Stimulated activated CD4-positive, alpha-beta T cell treated with anti-CD3 and anti-CD28 coated beads, Interleukin-12 subunit alpha, Interleukin-12 subunit beta, amount 100 ng/mL, for 48 hours (primary cell): ENCODE data around the gene VPS36.
"Not testable (repeated sequence)": the region's sequence is repeated elsewhere in the genome, so short reads cannot be mapped to it uniquely, and the experiment has no call there.

Experiments
- DNase-seq, 3 donors: peaks; one replicate each; pipeline ENCODE4 v3.0.0-alpha.2; 2020; ENCODE audit warnings: low read depth in 2 of 3, low spot score in 1 of 3

VPS36 gene

GRCh38 chr13:52446265-52446664 lies 4.2 kb downstream of the VPS36 start:
- no peak for DNase-seq

GRCh38 chr13:52432456-52432855 lies 18.0 kb downstream of the VPS36 start:
- DNase-seq = no peak

- no peak for DNase-seq
These were observed 22.1 kb downstream of the VPS36 start for GRCh38 chr13:52428295-52428694.

GRCh38 chr13:52421216-52421615 lies 29.2 kb downstream of the VPS36 start:
- no peak for DNase-seq

GRCh38 chr13:52419080-52419479 lies 31.4 kb downstream of the VPS36 start:
- DNase-seq = no peak

- no peak for DNase-seq
These were observed 35.5 kb downstream of the VPS36 start for GRCh38 chr13:52414963-52415362.

- DNase-seq = no peak
These were observed 36.4 kb downstream of the VPS36 start for GRCh38 chr13:52414051-52414450.

- DNase-seq = no peak
These were observed 38.3 kb downstream of the VPS36 start for GRCh38 chr13:52412128-52412527.

GRCh38 chr13:52411629-52412028 lies 38.8 kb downstream of the VPS36 start:
- no peak for DNase-seq

- not testable (repeated sequence) for DNase-seq
These were observed 42.3 kb downstream of the VPS36 start for GRCh38 chr13:52408071-52408658.

GRCh38 chr13:52407436-52407835 lies 43.0 kb downstream of the VPS36 start:
- DNase-seq = not testable (repeated sequence)

GRCh38 chr13:52406629-52407028 lies 43.8 kb downstream of the VPS36 start:
- DNase-seq = no peak

- peak in 1 of 3 donors; percentile 9 for DNase-seq
These were observed 44.5 kb downstream of the VPS36 start, which contains the start of gene THSD1 for GRCh38 chr13:52405767-52406494. Gene THSD1, minus strand, starts transcription at chr13:52406172. Its CDS starts 3,572 bp downstream, at chr13:52402600.

- DNase-seq = no peak
These were observed 45.1 kb downstream of the VPS36 start for GRCh38 chr13:52405369-52405766.

- DNase-seq = no peak
These were observed 50.7 kb downstream of the VPS36 start for GRCh38 chr13:52399708-52400107.

- DNase-seq = no peak
These were observed 51.4 kb downstream of the VPS36 start for GRCh38 chr13:52399046-52399445.

- DNase-seq = no peak
These were observed 54.7 kb downstream of the VPS36 start for GRCh38 chr13:52395704-52396103.

- DNase-seq = no peak
These were observed 55.8 kb downstream of the VPS36 start for GRCh38 chr13:52394586-52394985.

GRCh38 chr13:52393572-52394357 lies 56.7 kb downstream of the VPS36 start:
- DNase-seq = no peak

- no peak for DNase-seq
These were observed 62.7 kb downstream of the VPS36 start for GRCh38 chr13:52387721-52388120.

GRCh38 chr13:52385870-52386269 lies 64.6 kb downstream of the VPS36 start:
- DNase-seq = no peak

- no peak for DNase-seq
These were observed 67.1 kb downstream of the VPS36 start for GRCh38 chr13:52383366-52383765.
